Glomerular endothelial cell (primary cell): ENCODE results near the gene DCTN3. TPM values are rescaled to one million over a fixed set of nuclear protein-coding genes. Genes with fewer than 3 reads are reported as not detected.

Source experiments
- DNase-seq: peaks from one replicate; pipeline ENCODE4 v3.0.0-alpha.2; 2011; ENCODE audit warnings: low read depth, low spot score; ENCODE audit errors: extremely low read depth
- total RNA-seq: library from RNA; depleted of rRNA; stranded (reverse); fragments of >200 nt; gene quantifications from 2 replicates; pipeline ENCODE4 v1.2.3, GENCODE V29; 2015

The DCTN3 gene
- total RNA-seq, 1 donor from 2014 or later: 97.1 TPM

DNA sequence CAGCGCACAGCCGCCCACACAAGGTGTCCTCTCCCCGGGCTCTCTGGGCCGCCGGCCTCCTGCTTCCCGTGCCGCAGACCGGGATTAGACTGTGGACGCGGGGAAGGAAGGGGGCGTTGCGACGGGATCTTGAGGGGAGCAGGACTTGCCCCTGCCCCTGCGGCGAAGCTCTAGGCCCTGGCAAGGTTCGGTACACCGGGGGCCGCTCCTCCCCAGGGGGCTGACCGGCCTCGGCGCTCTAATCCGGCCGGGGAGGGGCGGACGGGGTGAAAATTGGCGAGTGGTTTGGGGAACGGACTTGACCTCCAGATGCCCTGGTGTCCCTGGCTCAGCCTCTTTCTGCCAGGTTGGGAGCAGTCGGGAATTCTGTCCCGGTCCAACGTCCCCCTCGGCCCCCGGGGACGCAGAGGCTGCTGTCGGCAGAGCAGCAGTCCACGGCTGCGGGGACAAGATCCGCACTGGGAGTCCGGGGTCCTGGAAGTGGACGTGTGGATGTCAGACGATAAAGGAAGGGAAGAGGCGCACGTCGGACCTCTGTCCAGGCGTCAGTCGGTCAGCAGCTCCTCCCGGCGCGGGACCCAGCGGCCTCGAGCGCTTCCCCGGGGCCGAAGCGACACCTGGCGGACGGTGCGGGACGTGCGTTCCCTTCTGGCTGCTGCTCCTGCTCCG, 28.9 kb downstream of the DCTN3 start:
- no peak for DNase-seq

DNA sequence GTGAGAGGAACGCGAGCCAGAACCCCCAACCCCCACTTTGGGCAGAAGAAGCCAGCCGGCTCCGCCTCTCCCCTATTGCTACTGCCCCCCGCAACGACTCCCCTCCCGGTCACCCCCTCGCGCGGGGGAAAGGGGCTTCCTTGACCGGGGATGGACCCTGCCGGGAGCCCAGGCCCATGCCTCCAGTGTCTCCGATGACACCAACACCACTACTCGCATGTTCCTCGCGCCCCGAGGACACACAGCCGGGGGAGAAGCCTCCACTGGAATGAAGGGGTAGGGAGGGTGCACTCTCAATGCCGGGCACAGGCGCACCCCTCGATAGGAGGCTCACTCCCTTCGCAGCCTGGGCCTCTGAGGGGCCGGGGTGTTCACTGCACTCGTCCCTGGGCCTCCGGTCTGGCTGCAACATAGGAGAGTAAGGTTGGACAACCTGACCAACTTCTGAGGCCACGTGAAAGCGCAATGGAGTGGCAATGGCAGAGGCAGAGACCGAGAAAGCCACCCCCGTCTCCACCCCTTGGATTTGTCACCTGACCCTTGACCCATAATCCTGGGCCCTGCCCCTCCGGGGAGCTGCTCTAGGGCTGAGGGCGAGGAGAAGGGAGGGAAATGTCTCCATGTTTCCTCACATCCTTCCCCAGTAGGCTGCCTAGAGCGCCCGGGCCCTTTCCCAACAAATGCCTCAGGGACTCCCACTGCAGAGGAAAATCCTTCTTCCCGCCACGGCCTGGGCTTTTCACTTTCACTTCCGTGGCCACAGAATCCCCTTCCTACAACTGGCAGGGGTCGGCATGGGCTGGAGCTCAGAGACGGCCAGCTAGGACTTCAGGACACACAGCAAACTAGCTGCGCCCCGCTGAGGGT, 29.7 kb downstream of the DCTN3 start:
- DNase-seq: no peak

DNA sequence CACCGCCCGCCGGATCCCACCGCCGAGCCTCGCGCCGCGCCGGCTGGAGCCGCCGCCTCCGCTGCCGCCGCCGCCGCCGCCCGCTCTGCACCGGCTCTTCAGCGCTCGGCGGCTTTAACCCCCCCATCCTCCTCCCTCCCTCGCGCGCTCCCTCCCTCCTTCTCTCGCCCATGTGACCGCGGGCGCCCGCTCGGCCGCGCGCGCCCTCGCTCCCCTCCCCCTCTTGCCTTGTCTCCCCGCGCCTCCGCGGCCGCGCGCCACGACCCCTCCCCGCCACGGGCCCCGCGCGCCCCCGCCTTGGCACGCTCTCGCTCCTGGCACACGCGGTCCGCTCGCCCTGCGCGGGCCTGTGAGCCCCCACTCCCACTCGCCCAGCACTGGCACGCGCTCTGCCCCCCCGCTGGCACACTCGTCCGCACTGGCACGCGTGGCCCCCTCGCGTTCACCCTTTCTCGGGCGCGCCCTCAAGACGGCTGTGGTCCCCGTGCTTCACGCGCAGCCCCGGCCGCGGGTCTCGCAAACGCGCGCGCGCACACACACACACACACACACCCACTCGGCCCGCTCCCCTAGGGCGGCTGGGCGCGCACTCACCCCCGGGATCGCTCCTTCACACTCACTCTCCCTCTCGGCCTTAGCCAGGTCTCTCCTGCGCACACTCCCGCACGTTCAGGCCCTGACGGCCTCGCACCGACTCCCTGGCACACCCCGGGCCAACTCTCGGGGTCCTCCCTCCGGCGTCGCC, 30.5 kb downstream of the DCTN3 start, which contains the start of gene CNTFR:
Gene CNTFR, minus strand, starts transcription at position 89 of the 745 bp plus-strand sequence. CDS start 20,743 bp downstream, outside the sequence.
- no peak for DNase-seq

GRCh38 chr9:34588671-34589635, 31.3 kb downstream of the DCTN3 start:
- DNase-seq: no peak

- no peak for DNase-seq
Observed at GRCh38 chr9:34587271-34587670, 33.0 kb downstream of the DCTN3 start.

- DNase-seq: no peak
Observed at GRCh38 chr9:34585946-34586669, 34.2 kb downstream of the DCTN3 start.

DNA sequence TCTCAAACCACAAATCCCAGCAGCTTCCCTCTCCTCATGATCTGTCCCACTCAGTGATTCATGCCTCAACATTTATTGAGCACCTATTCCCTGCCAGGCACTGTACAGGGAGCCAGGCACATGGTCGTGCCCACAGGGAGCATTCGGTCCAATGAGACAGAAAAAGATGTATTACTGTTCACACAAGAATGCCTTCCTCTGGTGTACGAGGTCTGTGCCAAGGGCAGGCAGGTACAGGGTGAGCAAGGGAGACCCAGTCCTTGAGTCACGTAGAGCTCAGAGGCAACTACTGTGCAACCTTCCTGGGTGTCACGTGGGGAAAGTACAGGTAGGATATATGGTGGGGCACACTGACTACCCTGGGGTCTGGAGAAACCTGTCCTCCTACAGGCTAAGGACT, 35.3 kb downstream of the DCTN3 start:
- DNase-seq: no peak

DNA sequence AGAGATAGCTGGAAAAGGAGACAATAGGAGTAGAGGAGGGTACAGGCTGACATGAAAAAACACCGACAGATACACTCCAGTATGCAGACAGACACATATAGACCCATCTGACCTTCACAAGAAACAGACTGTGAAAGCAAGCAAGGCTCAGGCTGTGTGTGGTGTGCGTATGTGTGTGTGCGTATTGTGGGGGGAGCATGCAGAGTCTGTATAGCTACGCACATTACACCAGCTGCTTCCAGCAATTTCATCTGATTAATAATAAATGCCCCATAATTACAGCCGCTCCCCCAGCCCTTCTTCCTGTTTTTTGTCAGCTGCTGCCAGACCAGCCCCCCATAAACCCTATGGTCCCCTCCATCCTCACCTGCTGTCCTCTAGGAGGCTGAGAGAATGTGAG, 37.5 kb downstream of the DCTN3 start:
- DNase-seq: no peak

DNA sequence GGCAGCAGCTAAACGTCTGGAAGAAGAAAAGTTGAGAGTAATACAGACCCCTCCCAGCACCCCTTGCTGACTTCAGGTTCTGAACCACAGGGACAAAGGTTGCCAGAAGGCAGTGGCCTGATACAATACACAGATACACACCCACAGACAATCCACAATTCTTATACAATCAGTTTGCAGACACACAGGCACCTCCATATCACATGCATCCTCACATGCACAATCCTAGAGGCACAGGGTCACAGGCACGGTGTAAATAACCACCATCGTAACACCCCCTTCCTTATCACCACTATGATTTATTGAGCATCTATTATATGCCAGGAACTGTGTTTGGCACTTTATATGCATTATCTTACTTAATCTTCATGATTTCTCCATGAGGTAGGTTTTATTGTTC, 39.0 kb downstream of the DCTN3 start:
- no peak for DNase-seq

GRCh38 chr9:34580358-34580757, 39.9 kb downstream of the DCTN3 start:
- DNase-seq: no peak

DNA sequence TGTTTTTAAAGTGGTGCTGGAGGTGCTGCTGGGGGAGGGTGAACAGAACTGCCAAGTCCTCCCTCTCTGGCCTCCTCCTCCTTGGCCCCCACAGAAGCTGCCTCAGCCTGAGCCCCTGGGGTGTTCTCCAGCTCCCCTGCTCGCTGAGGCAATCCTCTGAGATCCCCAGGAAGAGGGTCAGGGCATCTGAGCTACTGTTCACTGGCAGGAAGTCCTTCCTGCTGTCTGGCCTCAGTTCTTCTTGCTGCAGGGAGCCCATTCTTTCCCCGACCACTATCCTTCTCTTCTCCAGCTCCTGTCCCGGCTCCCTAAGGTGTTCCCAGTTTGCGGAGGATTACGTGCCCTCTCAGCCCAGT, 40.5 kb downstream of the DCTN3 start:
- no peak for DNase-seq

DNA sequence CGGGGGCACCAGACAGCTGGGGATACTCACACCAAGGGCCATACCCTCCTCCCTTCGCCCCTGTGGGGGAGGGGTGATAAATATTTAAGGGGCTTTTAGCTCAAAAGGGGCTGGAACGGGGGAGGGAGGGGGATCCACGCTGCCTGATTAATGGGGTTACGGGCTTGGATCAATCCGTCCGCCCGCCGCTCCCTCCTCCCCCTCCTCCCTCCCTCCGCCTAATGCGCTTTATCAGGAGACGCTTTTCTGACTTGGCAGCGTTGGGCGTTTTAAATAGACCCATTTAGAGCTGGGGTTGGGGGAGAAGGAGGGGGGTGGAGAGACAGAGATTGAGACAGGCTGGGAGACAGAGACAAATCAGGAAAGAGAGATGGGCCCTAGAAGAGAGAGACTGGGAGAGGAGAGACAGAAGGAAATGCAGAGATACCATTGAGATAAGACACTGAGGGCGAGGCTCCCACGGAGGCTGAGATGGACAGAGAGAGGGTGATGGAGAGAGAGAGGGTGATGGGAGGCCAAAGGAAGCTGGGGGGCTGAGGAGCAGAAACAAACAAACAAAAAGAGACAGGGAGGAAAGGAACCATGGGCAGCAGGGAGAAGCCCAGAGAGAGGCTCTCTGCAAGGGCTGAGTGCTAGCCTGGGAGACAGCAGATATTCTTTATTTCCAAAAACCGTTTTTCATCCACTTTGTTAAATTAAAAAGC, 41.0 kb downstream of the DCTN3 start:
- DNase-seq: no peak

GRCh38 chr9:34578241-34579103, 41.8 kb downstream of the DCTN3 start:
- no peak for DNase-seq

GRCh38 chr9:34577400-34578240, 42.7 kb downstream of the DCTN3 start:
- DNase-seq: no peak

- DNase-seq: no peak
Observed at GRCh38 chr9:34576597-34577399, 43.5 kb downstream of the DCTN3 start.

DNA sequence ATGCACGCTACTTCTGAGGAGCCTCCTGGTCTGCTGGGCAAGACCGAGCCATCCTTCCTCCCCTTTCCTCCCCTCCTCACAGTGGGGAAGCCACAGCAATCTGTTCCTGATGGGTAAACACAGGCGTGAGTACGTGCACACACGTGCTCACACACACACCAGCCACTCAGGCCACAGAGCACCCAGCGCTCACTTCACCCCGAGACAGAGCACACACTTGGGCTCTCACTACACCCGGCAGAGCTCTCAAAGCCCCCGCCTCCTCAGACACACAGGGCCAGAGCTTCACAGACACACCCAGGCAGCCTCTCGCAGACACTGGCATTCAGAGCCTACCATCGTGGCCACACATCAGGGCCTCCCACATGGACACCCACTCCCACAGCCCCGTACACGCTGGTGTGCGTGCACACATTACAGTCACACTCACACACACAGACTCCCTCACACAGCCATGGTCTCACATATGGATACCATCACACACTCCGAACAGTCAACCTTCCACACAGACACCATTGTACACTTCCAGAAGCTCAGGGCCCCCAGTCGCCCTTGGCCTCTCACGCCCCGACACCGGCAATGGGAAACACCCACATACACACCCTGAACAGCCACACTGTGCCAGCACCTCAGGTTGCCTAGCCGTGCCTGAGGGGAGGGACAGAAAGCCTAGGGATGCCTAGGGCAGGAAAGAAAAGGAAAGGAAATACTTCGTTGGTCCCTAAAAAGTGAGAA, 44.3 kb downstream of the DCTN3 start:
- DNase-seq: no peak
